ENCODE results near the gene ARID5B.

Gene ARID5B

GRCh38 chr10:61906562-61906901 is 5.0 kb downstream of the ARID5B start:
- CTCF ChIA-PET = interaction anchor here (1.5 kb wide), 1 partner anchor 10 kb away, joined by 3 read pairs; no protein-coding TSS in a partner anchor
- no peak for DNase-seq (ENCODE audit: extremely low spot score)
- TF ChIP-seq ARNT (IDR thresholded peaks at IDR 0.05) = no peak
- TF ChIP-seq NFRKB (IDR thresholded peaks at IDR 0.05) = no peak
- TF ChIP-seq FOXA1 (IDR thresholded peaks at IDR 0.05) = no peak
- no peak for TF ChIP-seq LEF1 (IDR thresholded peaks at IDR 0.05; ENCODE audit: borderline replicate concordance)
- no peak for TF ChIP-seq TARDBP (IDR thresholded peaks at IDR 0.05)
- no peak for TF ChIP-seq CTBP1 (IDR thresholded peaks at IDR 0.05; ENCODE audit: borderline replicate concordance)
- TF ChIP-seq BHLHE40 (IDR thresholded peaks at IDR 0.05; ENCODE audit: borderline replicate concordance) = no peak
- no peak for TF ChIP-seq FOXM1 (IDR thresholded peaks at IDR 0.05; ENCODE audit: borderline replicate concordance)
- TF ChIP-seq ZNF384 (IDR thresholded peaks at IDR 0.05) = no peak
- no peak for TF ChIP-seq HDGF (IDR thresholded peaks at IDR 0.05; ENCODE audit: borderline replicate concordance)
- no peak for TF ChIP-seq SP1 (IDR thresholded peaks at IDR 0.05)
- TF ChIP-seq PKNOX1 (IDR thresholded peaks at IDR 0.05) = no peak
- no peak for TF ChIP-seq ELF4 (IDR thresholded peaks at IDR 0.05)
- no peak for TF ChIP-seq FOXK2 (IDR thresholded peaks at IDR 0.05)
- no peak for TF ChIP-seq SUZ12 (IDR thresholded peaks at IDR 0.05)
- no peak for TF ChIP-seq L3MBTL2 (conservative IDR thresholded peaks at IDR 0.05)
- POLR2A ChIA-PET = no interaction called here

GRCh38 chr10:61907011-61907410 is 5.5 kb downstream of the ARID5B start:
- no peak for TF ChIP-seq FOXA1 (IDR thresholded peaks at IDR 0.05)
- no peak for TF ChIP-seq PKNOX1 (IDR thresholded peaks at IDR 0.05)
- TF ChIP-seq NFRKB (IDR thresholded peaks at IDR 0.05) = no peak
- no peak for TF ChIP-seq HDGF (IDR thresholded peaks at IDR 0.05; ENCODE audit: borderline replicate concordance)
- no peak for TF ChIP-seq BHLHE40 (IDR thresholded peaks at IDR 0.05; ENCODE audit: borderline replicate concordance)
- no peak for TF ChIP-seq CTBP1 (IDR thresholded peaks at IDR 0.05; ENCODE audit: borderline replicate concordance)
- no peak for TF ChIP-seq FOXM1 (IDR thresholded peaks at IDR 0.05; ENCODE audit: borderline replicate concordance)
- no peak for TF ChIP-seq FOXK2 (IDR thresholded peaks at IDR 0.05)
- TF ChIP-seq SP1 (IDR thresholded peaks at IDR 0.05) = no peak
- no peak for TF ChIP-seq LEF1 (IDR thresholded peaks at IDR 0.05; ENCODE audit: borderline replicate concordance)
- TF ChIP-seq SUZ12 (IDR thresholded peaks at IDR 0.05) = no peak
- TF ChIP-seq ELF4 (IDR thresholded peaks at IDR 0.05) = no peak
- TF ChIP-seq ARNT (IDR thresholded peaks at IDR 0.05) = no peak
- no peak for TF ChIP-seq ZNF384 (IDR thresholded peaks at IDR 0.05)
- no peak for TF ChIP-seq TARDBP (IDR thresholded peaks at IDR 0.05)
- no peak for TF ChIP-seq L3MBTL2 (conservative IDR thresholded peaks at IDR 0.05)
- ChIA-PET CTCF (interaction anchor here (1.5 kb wide), 1 partner anchor 10 kb away, joined by 3 read pairs; no protein-coding TSS in a partner anchor), POLR2A (no interaction called here)
- no peak for DNase-seq (ENCODE audit: extremely low spot score)

- DNase-seq (ENCODE audit: extremely low spot score) = no peak
- ChIA-PET POLR2A (no interaction called here), CTCF (no interaction called here)
- TF ChIP-seq BHLHE40 (IDR thresholded peaks at IDR 0.05; ENCODE audit: borderline replicate concordance) (no peak), FOXK2 (IDR thresholded peaks at IDR 0.05) (no peak), TARDBP (IDR thresholded peaks at IDR 0.05) (no peak), FOXM1 (IDR thresholded peaks at IDR 0.05; ENCODE audit: borderline replicate concordance) (no peak), SP1 (IDR thresholded peaks at IDR 0.05) (no peak), NFRKB (IDR thresholded peaks at IDR 0.05) (no peak), ARNT (IDR thresholded peaks at IDR 0.05) (no peak), PKNOX1 (IDR thresholded peaks at IDR 0.05) (no peak), ZNF384 (IDR thresholded peaks at IDR 0.05) (no peak), LEF1 (IDR thresholded peaks at IDR 0.05; ENCODE audit: borderline replicate concordance) (no peak), HDGF (IDR thresholded peaks at IDR 0.05; ENCODE audit: borderline replicate concordance) (no peak), ELF4 (IDR thresholded peaks at IDR 0.05) (no peak), L3MBTL2 (conservative IDR thresholded peaks at IDR 0.05) (no peak), FOXA1 (IDR thresholded peaks at IDR 0.05) (no peak)
Measured at GRCh38 chr10:61907587-61907986, 6.1 kb downstream of the ARID5B start.

GRCh38 chr10:61910226-61910805 is 8.8 kb downstream of the ARID5B start:
- no peak for TF ChIP-seq FOXK2 (IDR thresholded peaks at IDR 0.05)
- TF ChIP-seq FOXA1 (IDR thresholded peaks at IDR 0.05) = no peak
- TF ChIP-seq SP1 (IDR thresholded peaks at IDR 0.05) = no peak
- no peak for TF ChIP-seq ARNT (IDR thresholded peaks at IDR 0.05)
- TF ChIP-seq FOXM1 (IDR thresholded peaks at IDR 0.05; ENCODE audit: borderline replicate concordance) = no peak
- TF ChIP-seq BHLHE40 (IDR thresholded peaks at IDR 0.05; ENCODE audit: borderline replicate concordance) = no peak
- no peak for TF ChIP-seq CTBP1 (IDR thresholded peaks at IDR 0.05; ENCODE audit: borderline replicate concordance)
- no peak for TF ChIP-seq SUZ12 (IDR thresholded peaks at IDR 0.05)
- no peak for DNase-seq (ENCODE audit: extremely low spot score)
- ChIA-PET POLR2A (no interaction called here), CTCF (no interaction called here)

- ChIA-PET POLR2A (no interaction called here), CTCF (no interaction called here)
- DNase-seq (ENCODE audit: extremely low spot score) = no peak
- TF ChIP-seq ARNT (IDR thresholded peaks at IDR 0.05) = no peak
- no peak for TF ChIP-seq NFRKB (IDR thresholded peaks at IDR 0.05)
- TF ChIP-seq SUZ12 (IDR thresholded peaks at IDR 0.05) = no peak
- TF ChIP-seq CTBP1 (IDR thresholded peaks at IDR 0.05; ENCODE audit: borderline replicate concordance) = no peak
- TF ChIP-seq FOXM1 (IDR thresholded peaks at IDR 0.05; ENCODE audit: borderline replicate concordance) = no peak
- no peak for TF ChIP-seq PKNOX1 (IDR thresholded peaks at IDR 0.05)
- no peak for TF ChIP-seq FOXA1 (IDR thresholded peaks at IDR 0.05)
- TF ChIP-seq FOXK2 (IDR thresholded peaks at IDR 0.05) = no peak
Measured at GRCh38 chr10:61910894-61911293, 9.4 kb downstream of the ARID5B start.

All from HEK293T (cell line).